SK-N-SH (cell line): Measurements from ENCODE around the gene FPGT. TPM values are rescaled to one million over a fixed set of nuclear protein-coding genes. Genes with fewer than 3 reads are reported as not detected.

Experiments used
- CTCF ChIA-PET: fragments of 300-600, 350-600 bp; formaldehyde crosslinking; extraction: SDS; loops from one replicate; lab custom pipeline; 2021; lab: Yijun Ruan, JAX
- POLR2A ChIA-PET: fragments of 350-600 bp; sonication (Branson Sonifier 250); formaldehyde crosslinking; extraction: SDS; loops from one replicate; lab custom pipeline; 2020; ENCODE audit warnings: antibody characterized with exemption, inconsistent platforms; lab: Yijun Ruan, JAX
- DNase-seq: peaks from one replicate; pipeline ENCODE4 v3.0.0; 2012
- H2AFZ ChIP-seq: fragments of 200-600 bp; sonication (generic); 2 replicates; pipeline ENCODE4 v1.8.1; 2016; ENCODE audit warnings: antibody characterized with exemption, mild to moderate bottlenecking, low read depth
- H3F3A ChIP-seq: fragments of 200-600 bp; sonication (generic); replicated peaks from 2 replicates; pipeline ENCODE3; 2016; ENCODE audit warnings: antibody characterized with exemption, mild to moderate bottlenecking; ENCODE audit not compliant: insufficient read depth
- H3K27ac ChIP-seq, 2 experiments: fragments of 200-500 bp in 1 of 2; fragments of 200-600 bp in 1 of 2; sonication (Bioruptor generic) in 1 of 2; sonication (generic), shearing (Covaris generic) in 1 of 2; 2 replicates each; pipeline versions ENCODE4 v1.5.1 to v1.6.1; 2014 to 2016; ENCODE audit warnings: low read depth in 2 of 2, inconsistent platforms in 1 of 2, low read length in 1 of 2, mild to moderate bottlenecking in 1 of 2, mixed read lengths in 1 of 2
- H3K27me3 ChIP-seq: fragments of 200-600 bp; sonication (generic), shearing (Covaris generic); 2 replicates; pipeline ENCODE4 v1.6.1; 2016; ENCODE audit warnings: mixed run types; ENCODE audit not compliant: insufficient read depth
- H3K36me3 ChIP-seq, 2 experiments: fragments of 200-500 bp in 1 of 2; fragments of 200-600 bp in 1 of 2; sonication (Bioruptor generic) in 1 of 2; sonication (generic) in 1 of 2; replicated peaks in 1 of 2; 2 replicates each; pipeline versions ENCODE3 to v1.5.1; 2014 to 2016; ENCODE audit warnings: low read length in 1 of 2, mild to moderate bottlenecking in 1 of 2; ENCODE audit not compliant: insufficient read depth in 2 of 2, control insufficient read depth in 1 of 2
- H3K4me1 ChIP-seq, 2 experiments: fragments of 200-500 bp in 1 of 2; fragments of 200-600 bp in 1 of 2; sonication (Bioruptor generic) in 1 of 2; sonication (generic), shearing (Covaris generic) in 1 of 2; 2 replicates each; pipeline versions ENCODE4 v1.5.1 to v1.6.1; 2014 to 2016; ENCODE audit warnings: low read depth in 1 of 2, low read length in 1 of 2, mixed run types in 1 of 2; ENCODE audit not compliant: insufficient read depth in 2 of 2, control insufficient read depth in 1 of 2
- H3K4me2 ChIP-seq: fragments of 200-600 bp; sonication (generic), shearing (Covaris generic); 2 replicates; pipeline ENCODE4 v1.6.1; 2017; ENCODE audit warnings: mixed run types
- H3K4me3 ChIP-seq, 2 experiments: fragments of 200-500 bp in 1 of 2; fragments of 200-600 bp in 1 of 2; sonication (Bioruptor generic) in 1 of 2; sonication (generic), shearing (Covaris generic) in 1 of 2; 2 replicates each; pipeline versions ENCODE4 v1.5.1 to v1.8.1; 2014 to 2016; ENCODE audit warnings: low read depth in 2 of 2, inconsistent platforms in 1 of 2, low read length in 1 of 2, mild to moderate bottlenecking in 1 of 2, mixed read lengths in 1 of 2, moderate library complexity in 1 of 2
- H3K79me2 ChIP-seq: fragments of 200-600 bp; sonication (generic); 2 replicates; pipeline ENCODE4 v1.8.1; 2017; ENCODE audit warnings: mild to moderate bottlenecking; ENCODE audit not compliant: insufficient read depth
- H3K9ac ChIP-seq: fragments of 200-600 bp; sonication (generic); 2 replicates; pipeline ENCODE4 v1.6.1; 2017; ENCODE audit warnings: mixed run types
- H3K9me2 ChIP-seq: fragments of 200-600 bp; sonication (generic); 2 replicates; pipeline ENCODE4 v1.6.1; 2017; ENCODE audit warnings: mixed run types
- H3K9me3 ChIP-seq: fragments of 200-600 bp; sonication (generic); 2 replicates; pipeline ENCODE4 v1.6.1; 2017; ENCODE audit warnings: mixed run types, mild to moderate bottlenecking, moderate library complexity
- H4K20me1 ChIP-seq: fragments of 200-600 bp; sonication (generic); 2 replicates; pipeline ENCODE4 v1.6.1; 2017; ENCODE audit warnings: mild to moderate bottlenecking, mixed run types; ENCODE audit not compliant: insufficient read depth
- CHD2 ChIP-seq: fragments of 150-350 bp; IDR thresholded peaks from 2 replicates; pipeline ENCODE4 v1.6.1; 2018; ENCODE audit warnings: low read length; ENCODE audit not compliant: partially characterized antibody
- EZH2phosphoT487 ChIP-seq: fragments of 200-600 bp; sonication (generic); IDR thresholded peaks from 2 replicates; pipeline ENCODE4 v1.6.1; 2017; ENCODE audit warnings: low read depth, mixed run types, mild to moderate bottlenecking, antibody characterized with exemption, moderate library complexity, borderline replicate concordance
- FOXJ3 ChIP-seq: sonication (generic); formaldehyde crosslinking; IDR thresholded peaks from 2 replicates; pipeline ENCODE4 v1.5.1; 2020; ENCODE audit warnings: mild to moderate bottlenecking, missing genetic modification reagents
- GATA2 ChIP-seq: sonication (generic); formaldehyde crosslinking; IDR thresholded peaks from 2 replicates; pipeline ENCODE4 v1.5.0; 2020; ENCODE audit warnings: mild to moderate bottlenecking, missing genetic modification reagents
- MXI1 ChIP-seq: IDR thresholded peaks from 2 replicates; pipeline ENCODE4 v1.6.1; 2012; ENCODE audit warnings: mild to moderate bottlenecking, low read depth, low read length, improper control_type of control experiment
- NRF1 ChIP-seq: IDR thresholded peaks from 2 replicates; pipeline ENCODE4 v1.6.1; 2012; ENCODE audit warnings: low read depth, mild to moderate bottlenecking, low read length
- POLR2AphosphoS5 ChIP-seq: IDR thresholded peaks from 2 replicates; pipeline ENCODE4 v1.6.1; 2012; ENCODE audit warnings: low read depth, low read length
- RAD21 ChIP-seq: IDR thresholded peaks from 2 replicates; pipeline ENCODE4 v1.6.1; 2012; ENCODE audit warnings: mild to moderate bottlenecking, low read length
- RCOR1 ChIP-seq: fragments of 150-350 bp; IDR thresholded peaks from 2 replicates; pipeline ENCODE4 v1.6.1; 2017; ENCODE audit warnings: antibody characterized with exemption, low read length
- SMC3 ChIP-seq: IDR thresholded peaks from 2 replicates; pipeline ENCODE4 v1.6.1; 2012; ENCODE audit warnings: low read depth, low read length, improper control_type of control experiment
- TEAD4 ChIP-seq: IDR thresholded peaks from 2 replicates; pipeline ENCODE4 v1.4.0; 2012; ENCODE audit warnings: mild to moderate bottlenecking, borderline replicate concordance; ENCODE audit not compliant: insufficient read depth
- USF2 ChIP-seq: fragments of 150-350 bp; IDR thresholded peaks from 2 replicates; pipeline ENCODE4 v1.6.1; 2017; ENCODE audit warnings: antibody characterized with exemption, low read length, low read depth, borderline replicate concordance
- YY1 ChIP-seq: IDR thresholded peaks from 2 replicates; pipeline ENCODE4 v1.4.0; 2012; ENCODE audit warnings: low read depth, mild to moderate bottlenecking
- ZBTB33 ChIP-seq: IDR thresholded peaks from 2 replicates; pipeline ENCODE4 v1.4.0; 2012; ENCODE audit warnings: low read depth, borderline replicate concordance
- WGBS: methylation state at CpG from one replicate; pipeline ENCODE4 v1.1.6; 2017; ENCODE audit warnings: low lambda C conversion rate; 5-methylcytosine and 5-hydroxymethylcytosine counted together
- polyA plus RNA-seq, 3 experiments: library from polyadenylated mRNA; depleted of rRNA; stranded (reverse); fragments of >200 nt; gene quantifications; 2 replicates each; pipeline ENCODE4 v1.2.3, GENCODE V29; 2012

FPGT gene
- polyA plus RNA-seq, 1 of the 3 experiments (the other 2 are of a cell fraction): 3.5 TPM

- 79% methylated on average over 5 of the region's 5 CpGs for WGBS
- H3F3A ChIP-seq: peaks cover 3% of the 10 kb centered on the region
- H3K9me3 ChIP-seq: no peaks in the 10 kb centered on the region
- no peaks in the 10 kb centered on the region for H3K27me3 ChIP-seq
- ChIA-PET POLR2A (no interaction called here), CTCF (interaction anchor here (0.8 kb wide), 1 partner anchor 46 kb away, joined by 3 read pairs; no protein-coding TSS in a partner anchor)
- no peak for TF ChIP-seq SMC3
- TF ChIP-seq GATA2 (CRISPR knock-in tag): no peak
- TF ChIP-seq ZBTB33: no peak
- TF ChIP-seq NRF1: no peak
- TF ChIP-seq MXI1: no peak
- peaks cover 22 to 27% of the 10 kb centered on the region in 2 experiments for H3K36me3 ChIP-seq
- no peak for DNase-seq
- no peak overlapping the region for H2AFZ ChIP-seq
- H3K9ac ChIP-seq: no peak overlapping the region
- no peak overlapping the region for H3K27ac ChIP-seq
- no peaks in the 10 kb centered on the region for H4K20me1 ChIP-seq
- no peak overlapping the region; a peak in 2 of 4 replicates for H3K4me3 ChIP-seq
- peaks cover 0 to 3% of the 10 kb centered on the region in 2 experiments; a peak in 1 of 4 replicates for H3K4me1 ChIP-seq
- H3K4me2 ChIP-seq: peak overlapping the region; percentile 77
- H3K9me2 ChIP-seq: no peaks in the 10 kb centered on the region
- H3K79me2 ChIP-seq: peaks cover 7% of the 10 kb centered on the region; the same call in 1 of the 2 replicates
These were observed 1.5 kb downstream of the FPGT start for GRCh38 chr1:74199504-74199903.

- Histone ChIP-seq H3K27ac (peak overlapping the region in 1 of 2 experiments; percentile 25; a peak in 1 of 4 replicates), H3K4me2 (peak overlapping the region; percentile 15; the same call in 1 of the 2 replicates), H2AFZ (no peak overlapping the region), H3K27me3 (no peaks in the 10 kb centered on the region), H3K9ac (no peak overlapping the region), H4K20me1 (no peaks in the 10 kb centered on the region), H3K9me2 (no peaks in the 10 kb centered on the region), H3K4me3 (no peak overlapping the region), H3F3A (peaks cover 8% of the 10 kb centered on the region), H3K4me1 (no peaks in the 10 kb centered on the region), H3K36me3 (peaks cover 26 to 33% of the 10 kb centered on the region in 2 experiments), H3K9me3 (no peaks in the 10 kb centered on the region), H3K79me2 (no peaks in the 10 kb centered on the region)
- WGBS: 88% methylated on average over 2 of the region's 2 CpGs
- no peak for DNase-seq
- POLR2A ChIA-PET: no interaction called here
- CTCF ChIA-PET: no interaction called here
- TF ChIP-seq USF2 (no peak), MXI1 (no peak), RAD21 (no peak), CHD2 (no peak), POLR2AphosphoS5 (no peak), RCOR1 (no peak), EZH2phosphoT487 (no peak), FOXJ3 (CRISPR knock-in tag) (no peak), TEAD4 (no peak), YY1 (no peak)
These were observed 7.2 kb downstream of the FPGT start for GRCh38 chr1:74205266-74205665.
